Prostate gland (tissue), 2 donors: ENCODE data around the gene FAM24A.
"Not testable (repeated sequence)": the region's sequence is repeated elsewhere in the genome, so short reads cannot be mapped to it uniquely, and the experiment has no call there.

Source experiments
- POLR2A ChIP-seq: fragments of 450-650 bp; IDR thresholded peaks from one replicate; pipeline ENCODE4 v1.6.1; 2016; ENCODE audit warnings: antibody characterized with exemption, mild to moderate bottlenecking
- TF ChIP-seq, protein P1 (sequence below), 4 experiments: fragments of 200-600 bp in 2 of 4; fragments of 450-650 bp in 2 of 4; sonication (generic) in 2 of 4; IDR thresholded peaks; 1 replicate in 3 of 4; 2 replicates in 1 of 4; pipeline ENCODE4 v1.5.1; 2016 to 2019; ENCODE audit warnings: antibody characterized with exemption in 4 of 4, mild to moderate bottlenecking in 2 of 4, moderate library complexity in 2 of 4

DNA sequence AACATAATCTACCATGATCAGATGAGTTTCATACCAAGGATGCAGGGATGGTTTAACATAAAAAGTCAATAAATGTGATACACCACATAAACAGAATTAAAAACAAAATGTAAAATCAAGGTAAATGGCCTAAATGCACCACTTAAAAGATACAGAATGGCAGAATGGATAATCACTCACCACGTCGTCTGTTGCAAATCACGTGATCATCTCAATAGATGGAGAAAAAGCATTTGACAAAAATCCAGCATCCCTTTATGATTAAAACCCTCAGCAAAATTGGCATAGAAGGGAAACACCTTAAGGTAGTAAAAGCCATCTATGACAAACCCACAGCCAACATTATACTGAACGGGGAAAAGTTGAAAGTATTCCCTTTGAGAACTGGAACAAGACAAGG lies 6.5 kb upstream of the FAM24A start:
- TF ChIP-seq, protein P1, sequence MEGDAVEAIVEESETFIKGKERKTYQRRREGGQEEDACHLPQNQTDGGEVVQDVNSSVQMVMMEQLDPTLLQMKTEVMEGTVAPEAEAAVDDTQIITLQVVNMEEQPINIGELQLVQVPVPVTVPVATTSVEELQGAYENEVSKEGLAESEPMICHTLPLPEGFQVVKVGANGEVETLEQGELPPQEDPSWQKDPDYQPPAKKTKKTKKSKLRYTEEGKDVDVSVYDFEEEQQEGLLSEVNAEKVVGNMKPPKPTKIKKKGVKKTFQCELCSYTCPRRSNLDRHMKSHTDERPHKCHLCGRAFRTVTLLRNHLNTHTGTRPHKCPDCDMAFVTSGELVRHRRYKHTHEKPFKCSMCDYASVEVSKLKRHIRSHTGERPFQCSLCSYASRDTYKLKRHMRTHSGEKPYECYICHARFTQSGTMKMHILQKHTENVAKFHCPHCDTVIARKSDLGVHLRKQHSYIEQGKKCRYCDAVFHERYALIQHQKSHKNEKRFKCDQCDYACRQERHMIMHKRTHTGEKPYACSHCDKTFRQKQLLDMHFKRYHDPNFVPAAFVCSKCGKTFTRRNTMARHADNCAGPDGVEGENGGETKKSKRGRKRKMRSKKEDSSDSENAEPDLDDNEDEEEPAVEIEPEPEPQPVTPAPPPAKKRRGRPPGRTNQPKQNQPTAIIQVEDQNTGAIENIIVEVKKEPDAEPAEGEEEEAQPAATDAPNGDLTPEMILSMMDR (IDR thresholded peaks at IDR 0.05) = not testable (repeated sequence)
- not testable (repeated sequence) for TF ChIP-seq POLR2A
